A549 (cell line): ENCODE measurements around the gene SLC32A1. TPM values are rescaled to one million over a fixed set of nuclear protein-coding genes. Genes with fewer than 3 reads are reported as not detected.

ENCODE experiments used
- ATAC-seq, 2 experiments: fragments of 200-7000 bp in 1 of 2; fragments of >200 bp in 1 of 2; cut with Nextera tagmentation in 1 of 2; cut with Tn5 transposase in 1 of 2; 3 replicates each; pipeline versions ENCODE4 v1.8.0 to v1.9.1; 2018 to 2020; ENCODE audit warnings: mild to moderate bottlenecking in 1 of 2, moderate library complexity in 1 of 2
- CTCF ChIA-PET: fragments of 300-600 bp; sonication (Branson Sonifier 250); formaldehyde crosslinking; extraction: SDS; loops from one replicate; lab custom pipeline; 2021; ENCODE audit warnings: antibody characterized with exemption, inconsistent platforms; lab: Yijun Ruan, JAX
- POLR2A ChIA-PET: fragments of 350-600 bp; formaldehyde crosslinking; extraction: SDS; loops from one replicate; lab custom pipeline; 2021; ENCODE audit warnings: antibody characterized with exemption, inconsistent platforms; lab: Yijun Ruan, JAX
- DNase-seq, 2 experiments: peaks; one replicate each; pipeline versions ENCODE4 v3.0.0 to v3.0.0-alpha.2; 2011 to 2016; ENCODE audit warnings: low read depth in 1 of 2, low spot score in 1 of 2
- FAIRE-seq: peaks from 2 replicates; lab custom pipeline; 2011; peaks lifted over from hg19 to GRCh38; lab: Jason Lieb, UNC
- H3K27ac ChIP-seq, 2 experiments: fragments of >200 bp; sonication (Bioruptor Twin); formaldehyde crosslinking; 3 replicates each; pipeline ENCODE4 v1.5.1; 2016 to 2017
- H3K4me1 ChIP-seq: fragments of >200 bp; sonication (Bioruptor Twin); formaldehyde crosslinking; 3 replicates; pipeline ENCODE4 v1.6.1; 2016
- H3K4me2 ChIP-seq: fragments of >200 bp; sonication (Bioruptor Twin); formaldehyde crosslinking; 3 replicates; pipeline ENCODE4 v1.6.1; 2016
- H3K4me3 ChIP-seq: fragments of >200 bp; sonication (Bioruptor Twin); formaldehyde crosslinking; 3 replicates; pipeline ENCODE4 v1.5.1; 2016
- H3K9me3 ChIP-seq: fragments of >200 bp; sonication (Bioruptor Twin); formaldehyde crosslinking; 3 replicates; pipeline ENCODE4 v1.6.1; 2016
- CEBPB ChIP-seq, 2 experiments: fragments of >200 bp in 1 of 2; sonication (Bioruptor Twin) in 1 of 2; formaldehyde crosslinking in 1 of 2; IDR thresholded peaks; 2 replicates each; pipeline ENCODE4 v1.6.1; 2012 to 2016
- CHD4 ChIP-seq: fragments of 200-600 bp; sonication (generic); IDR thresholded peaks from 2 replicates; pipeline ENCODE4 v1.6.1; 2016; ENCODE audit warnings: antibody characterized with exemption, mild to moderate bottlenecking, borderline replicate concordance
- EHF ChIP-seq: fragments of 250-450 bp; sonication (Bioruptor Pico); IDR thresholded peaks from 2 replicates; pipeline ENCODE4 v1.5.0; 2020; ENCODE audit warnings: mild to moderate bottlenecking
- EHMT2 ChIP-seq: fragments of 200-600 bp; sonication (generic); IDR thresholded peaks from 2 replicates; pipeline ENCODE4 v1.6.1; 2016; ENCODE audit warnings: antibody characterized with exemption, low read depth, mild to moderate bottlenecking, moderate library complexity
- EP300 ChIP-seq, 2 experiments: fragments of >200 bp; sonication (Bioruptor Twin); formaldehyde crosslinking; IDR thresholded peaks; 2 replicates in 1 of 2; 3 replicates in 1 of 2; pipeline ENCODE4 v1.6.1; 2016 to 2017
- FOXS1 ChIP-seq: fragments of 250-450 bp; sonication (Bioruptor Pico); IDR thresholded peaks from 2 replicates; pipeline ENCODE4 v1.5.0; 2020; ENCODE audit warnings: mild to moderate bottlenecking, moderate library complexity
- HDAC2 ChIP-seq: fragments of 200-600 bp; sonication (generic); IDR thresholded peaks from 2 replicates; pipeline ENCODE4 v1.6.1; 2016
- HEYL ChIP-seq: fragments of 250-450 bp; sonication (Bioruptor Pico); IDR thresholded peaks from 2 replicates; pipeline ENCODE4 v1.8.0; 2021; ENCODE audit warnings: mild to moderate bottlenecking, moderate library complexity
- HOXA7 ChIP-seq: fragments of 250-450 bp; sonication (Bioruptor Pico); IDR thresholded peaks from 2 replicates; pipeline ENCODE4 v1.5.0; 2020; ENCODE audit warnings: mild to moderate bottlenecking, moderate library complexity
- HOXB13 ChIP-seq: fragments of 250-450 bp; sonication (Bioruptor Pico); IDR thresholded peaks from 2 replicates; pipeline ENCODE4 v1.5.0; 2020; ENCODE audit warnings: low read depth, mild to moderate bottlenecking, moderate library complexity
- JUN ChIP-seq, 2 experiments: fragments of >200 bp; sonication (Bioruptor Twin); formaldehyde crosslinking; IDR thresholded peaks; 2 replicates in 1 of 2; 3 replicates in 1 of 2; pipeline ENCODE4 v1.6.1; 2016 to 2017
- KDM1A ChIP-seq: fragments of 200-600 bp; sonication (generic); IDR thresholded peaks from 2 replicates; pipeline ENCODE4 v1.6.1; 2016; ENCODE audit warnings: low read depth, mild to moderate bottlenecking
- NFE2L2 ChIP-seq: fragments of 150-350 bp; conservative IDR thresholded peaks from 2 replicates; pipeline ENCODE4 v1.6.1; 2014; ENCODE audit warnings: low read length
- NR3C1 ChIP-seq: fragments of >200 bp; sonication (Bioruptor Twin); formaldehyde crosslinking; IDR thresholded peaks from 3 replicates; pipeline ENCODE4 v1.6.1; 2017
- POLR2AphosphoS2 ChIP-seq: conservative IDR thresholded peaks from 2 replicates; pipeline ENCODE4 v1.6.1; 2012; ENCODE audit warnings: low read length, improper control_type of control experiment, inconsistent platforms
- RCOR1 ChIP-seq: fragments of 150-350 bp; IDR thresholded peaks from 2 replicates; pipeline ENCODE4 v1.6.1; 2014; ENCODE audit warnings: antibody characterized with exemption, low read length, low read depth
- RNF2 ChIP-seq: fragments of 200-600 bp; sonication (generic); IDR thresholded peaks from 2 replicates; pipeline ENCODE4 v1.6.1; 2016; ENCODE audit warnings: low read depth, mild to moderate bottlenecking, antibody characterized with exemption, moderate library complexity, borderline replicate concordance
- SREBF2 ChIP-seq: fragments of 450-650 bp; IDR thresholded peaks from 2 replicates; pipeline ENCODE4 v1.6.1; 2014; ENCODE audit warnings: mild to moderate bottlenecking, moderate library complexity
- TFCP2L1 ChIP-seq: fragments of 250-450 bp; sonication (Bioruptor Pico); IDR thresholded peaks from 2 replicates; pipeline ENCODE4 v1.5.0; 2021; ENCODE audit warnings: mild to moderate bottlenecking
- TP53 ChIP-seq: fragments of 250-450 bp; sonication (Bioruptor Pico); IDR thresholded peaks from 2 replicates; pipeline ENCODE4 v1.5.0; 2021; ENCODE audit warnings: mild to moderate bottlenecking, moderate library complexity
- ZNF302 ChIP-seq: fragments of 250-450 bp; sonication (Bioruptor Pico); IDR thresholded peaks from 2 replicates; pipeline ENCODE4 v1.9.0; 2021; ENCODE audit warnings: inconsistent platforms, mild to moderate bottlenecking, moderate library complexity
- ZSCAN20 ChIP-seq: fragments of 250-450 bp; sonication (Bioruptor Pico); IDR thresholded peaks from 2 replicates; pipeline ENCODE4 v1.8.0; 2022; ENCODE audit warnings: mild to moderate bottlenecking, moderate library complexity
- WGBS: methylation state at CpG from one replicate; pipeline ENCODE4 v1.1.6; 2017; ENCODE audit errors: missing lambda C conversion rate; 5-methylcytosine and 5-hydroxymethylcytosine counted together
- polyA plus RNA-seq, 4 experiments: library from polyadenylated mRNA; depleted of rRNA in 3 of 4; stranded (reverse); fragments of >200 nt; fragmentation: RNase III in 1 of 4; extraction: RNeasy Plus Mini Kit Qiagen cat#74134 plus additional on column Dnase treatment in 1 of 4; gene quantifications; 2 replicates in 3 of 4; 3 replicates in 1 of 4; pipeline ENCODE4 v1.2.3, GENCODE V29; 2011 to 2017
- TF ChIP-seq, protein P1 (sequence below): fragments of 250-450 bp; sonication (Bioruptor Pico); IDR thresholded peaks from 2 replicates; pipeline ENCODE4 v1.5.0; 2021; ENCODE audit warnings: mild to moderate bottlenecking, moderate library complexity, borderline replicate concordance
- TF ChIP-seq, protein P2 (sequence below): fragments of 200-600 bp; sonication (generic); IDR thresholded peaks from 2 replicates; pipeline ENCODE4 v1.6.1; 2016; ENCODE audit warnings: antibody characterized with exemption, mild to moderate bottlenecking, moderate library complexity
- TF ChIP-seq, protein P3 (sequence below): fragments of >200 bp; sonication (Bioruptor Twin); formaldehyde crosslinking; IDR thresholded peaks from 2 replicates; pipeline ENCODE4 v1.6.1; 2016
- TF ChIP-seq, protein P4 (sequence below): fragments of 450-650 bp; IDR thresholded peaks from 2 replicates; pipeline ENCODE4 v1.6.1; 2014; ENCODE audit warnings: antibody characterized with exemption

The SLC32A1 gene
- polyA plus RNA-seq, 2 of the 4 experiments (the other 2 are of a cell fraction) = not detected

DNA sequence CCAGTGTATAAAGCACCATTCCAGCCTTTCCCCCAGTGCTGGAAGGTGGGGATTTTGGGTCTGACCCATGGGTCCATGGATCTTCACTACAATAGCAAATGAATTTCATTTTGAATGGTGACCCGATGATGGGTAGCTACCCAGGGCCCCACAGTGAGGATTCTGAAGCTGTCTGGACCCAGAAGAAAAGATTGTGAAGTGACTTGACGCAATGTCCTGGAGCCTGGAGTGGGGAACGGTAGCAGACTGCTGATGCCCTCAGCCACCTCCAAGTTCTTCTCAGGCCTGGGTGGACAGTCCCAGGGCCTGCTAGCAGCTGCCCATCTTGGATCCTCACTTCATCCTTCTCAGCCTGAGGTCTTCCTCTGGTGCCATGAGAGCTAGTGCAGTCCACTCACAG is 23.4 kb upstream of the SLC32A1 start (continued):
- TF ChIP-seq, protein P1, sequence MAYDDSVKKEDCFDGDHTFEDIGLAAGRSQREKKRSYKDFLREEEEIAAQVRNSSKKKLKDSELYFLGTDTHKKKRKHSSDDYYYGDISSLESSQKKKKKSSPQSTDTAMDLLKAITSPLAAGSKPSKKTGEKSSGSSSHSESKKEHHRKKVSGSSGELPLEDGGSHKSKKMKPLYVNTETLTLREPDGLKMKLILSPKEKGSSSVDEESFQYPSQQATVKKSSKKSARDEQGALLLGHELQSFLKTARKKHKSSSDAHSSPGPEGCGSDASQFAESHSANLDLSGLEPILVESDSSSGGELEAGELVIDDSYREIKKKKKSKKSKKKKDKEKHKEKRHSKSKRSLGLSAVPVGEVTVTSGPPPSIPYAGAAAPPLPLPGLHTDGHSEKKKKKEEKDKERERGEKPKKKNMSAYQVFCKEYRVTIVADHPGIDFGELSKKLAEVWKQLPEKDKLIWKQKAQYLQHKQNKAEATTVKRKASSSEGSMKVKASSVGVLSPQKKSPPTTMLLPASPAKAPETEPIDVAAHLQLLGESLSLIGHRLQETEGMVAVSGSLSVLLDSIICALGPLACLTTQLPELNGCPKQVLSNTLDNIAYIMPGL (CRISPR knock-in tag) = no peak
- TF ChIP-seq HOXA7 (no peak), ZNF302 (CRISPR knock-in tag) (no peak), EHMT2 (no peak), ZSCAN20 (no peak)

DNA sequence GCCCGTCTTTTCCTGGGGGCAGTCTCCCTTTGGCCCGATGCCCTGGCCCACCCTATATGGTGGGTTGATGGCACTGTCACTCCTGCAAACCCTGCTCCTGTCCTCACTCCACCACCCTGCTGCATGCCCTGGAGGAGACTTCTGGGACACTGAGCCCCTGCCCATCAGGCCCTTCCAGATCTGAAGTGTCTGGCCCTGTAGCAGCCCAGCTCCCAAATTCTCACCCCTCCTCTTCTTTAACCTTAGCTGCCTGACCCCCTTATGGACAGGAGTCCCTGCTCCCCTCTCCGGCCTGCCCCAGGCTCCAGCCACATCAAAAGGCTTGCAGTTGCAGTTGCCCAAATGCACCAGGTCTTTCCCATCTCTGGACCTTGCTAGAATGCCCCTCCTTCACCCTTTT is 20.8 kb upstream of the SLC32A1 start:
- no peak for FAIRE-seq
- no peak for ATAC-seq
- 2% methylated on average over 3 of the region's 3 CpGs for WGBS

DNA sequence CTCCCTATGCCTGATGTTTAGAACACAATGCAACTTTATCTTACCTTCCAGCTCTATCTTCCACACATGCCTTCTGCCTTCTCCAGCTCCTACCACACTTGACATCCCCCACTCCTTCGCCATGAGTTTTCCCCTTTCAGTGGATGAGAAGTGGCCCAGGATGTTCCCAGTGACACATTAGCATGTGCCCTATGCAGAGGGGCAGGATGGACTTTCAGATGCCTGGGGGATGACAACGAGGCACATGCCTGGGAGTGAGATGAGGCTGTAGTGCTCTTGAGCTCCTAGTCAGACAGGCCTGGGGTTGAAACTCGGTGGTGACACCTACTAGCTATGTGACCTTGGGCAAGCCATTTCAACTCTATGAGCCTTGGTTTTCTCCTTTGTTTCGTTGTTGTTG is 20.1 kb upstream of the SLC32A1 start:
- Histone ChIP-seq H3K4me1 (no peaks in the 10 kb centered on the region), H3K27ac (no peak overlapping the region), H3K4me3 (no peak overlapping the region), H3K4me2 (no peak overlapping the region), H3K9me3 (no peaks in the 10 kb centered on the region)
- ChIA-PET POLR2A (no interaction called here), CTCF (interaction anchor here (1.2 to 1.9 kb wide), 5 partner anchors 14 to 48 kb away, joined by 4 to 7 read pairs (median 4); no protein-coding TSS in a partner anchor)
- ATAC-seq (no peak), FAIRE-seq (no peak), DNase-seq (no peak)
- 0% methylated on average over 4 of the region's 4 CpGs for WGBS
- TF ChIP-seq HDAC2 (no peak), ZSCAN20 (no peak), EHMT2 (no peak), FOXS1 (no peak), RCOR1 (no peak), KDM1A (no peak), POLR2AphosphoS2 (no peak), EP300 (IDR thresholded peaks at IDR 0.05) (no peak), HEYL (no peak), RNF2 (no peak), TP53 (CRISPR knock-in tag) (no peak), HOXA7 (no peak), NR3C1 (no peak), EHF (no peak), CHD4 (no peak), NFE2L2 (no peak)
- TF ChIP-seq, protein P2, sequence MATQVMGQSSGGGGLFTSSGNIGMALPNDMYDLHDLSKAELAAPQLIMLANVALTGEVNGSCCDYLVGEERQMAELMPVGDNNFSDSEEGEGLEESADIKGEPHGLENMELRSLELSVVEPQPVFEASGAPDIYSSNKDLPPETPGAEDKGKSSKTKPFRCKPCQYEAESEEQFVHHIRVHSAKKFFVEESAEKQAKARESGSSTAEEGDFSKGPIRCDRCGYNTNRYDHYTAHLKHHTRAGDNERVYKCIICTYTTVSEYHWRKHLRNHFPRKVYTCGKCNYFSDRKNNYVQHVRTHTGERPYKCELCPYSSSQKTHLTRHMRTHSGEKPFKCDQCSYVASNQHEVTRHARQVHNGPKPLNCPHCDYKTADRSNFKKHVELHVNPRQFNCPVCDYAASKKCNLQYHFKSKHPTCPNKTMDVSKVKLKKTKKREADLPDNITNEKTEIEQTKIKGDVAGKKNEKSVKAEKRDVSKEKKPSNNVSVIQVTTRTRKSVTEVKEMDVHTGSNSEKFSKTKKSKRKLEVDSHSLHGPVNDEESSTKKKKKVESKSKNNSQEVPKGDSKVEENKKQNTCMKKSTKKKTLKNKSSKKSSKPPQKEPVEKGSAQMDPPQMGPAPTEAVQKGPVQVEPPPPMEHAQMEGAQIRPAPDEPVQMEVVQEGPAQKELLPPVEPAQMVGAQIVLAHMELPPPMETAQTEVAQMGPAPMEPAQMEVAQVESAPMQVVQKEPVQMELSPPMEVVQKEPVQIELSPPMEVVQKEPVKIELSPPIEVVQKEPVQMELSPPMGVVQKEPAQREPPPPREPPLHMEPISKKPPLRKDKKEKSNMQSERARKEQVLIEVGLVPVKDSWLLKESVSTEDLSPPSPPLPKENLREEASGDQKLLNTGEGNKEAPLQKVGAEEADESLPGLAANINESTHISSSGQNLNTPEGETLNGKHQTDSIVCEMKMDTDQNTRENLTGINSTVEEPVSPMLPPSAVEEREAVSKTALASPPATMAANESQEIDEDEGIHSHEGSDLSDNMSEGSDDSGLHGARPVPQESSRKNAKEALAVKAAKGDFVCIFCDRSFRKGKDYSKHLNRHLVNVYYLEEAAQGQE = no peak
- TF ChIP-seq, protein P3, sequence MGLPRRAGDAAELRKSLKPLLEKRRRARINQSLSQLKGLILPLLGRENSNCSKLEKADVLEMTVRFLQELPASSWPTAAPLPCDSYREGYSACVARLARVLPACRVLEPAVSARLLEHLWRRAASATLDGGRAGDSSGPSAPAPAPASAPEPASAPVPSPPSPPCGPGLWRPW = no peak
- TF ChIP-seq, protein P4, sequence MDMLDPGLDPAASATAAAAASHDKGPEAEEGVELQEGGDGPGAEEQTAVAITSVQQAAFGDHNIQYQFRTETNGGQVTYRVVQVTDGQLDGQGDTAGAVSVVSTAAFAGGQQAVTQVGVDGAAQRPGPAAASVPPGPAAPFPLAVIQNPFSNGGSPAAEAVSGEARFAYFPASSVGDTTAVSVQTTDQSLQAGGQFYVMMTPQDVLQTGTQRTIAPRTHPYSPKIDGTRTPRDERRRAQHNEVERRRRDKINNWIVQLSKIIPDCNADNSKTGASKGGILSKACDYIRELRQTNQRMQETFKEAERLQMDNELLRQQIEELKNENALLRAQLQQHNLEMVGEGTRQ = no peak
- TF ChIP-seq, protein P1 (CRISPR knock-in tag) = no peak

More for the DNA sequence above, 20.8 kb upstream of the SLC32A1 start:
- POLR2A ChIA-PET = no interaction called here
- Histone ChIP-seq H3K27ac (no peak overlapping the region), H3K4me2 (no peak overlapping the region), H3K9me3 (no peaks in the 10 kb centered on the region), H3K4me1 (no peaks in the 10 kb centered on the region), H3K4me3 (no peak overlapping the region)
- TF ChIP-seq CEBPB (IDR thresholded peaks at IDR 0.05) (no peak), SREBF2 (no peak), TFCP2L1 (CRISPR knock-in tag) (no peak), JUN (IDR thresholded peaks at IDR 0.05) (no peak), HOXB13 (CRISPR knock-in tag) (no peak)
- TF ChIP-seq, protein P4 = no peak
- DNase-seq = no peak
- CTCF ChIA-PET = interaction anchor here (1.2 to 1.9 kb wide), 4 partner anchors 12 to 44 kb away, joined by 4 to 7 read pairs (median 4); no protein-coding TSS in a partner anchor
